Pancreas (tissue), 10 donors: ENCODE results near the gene AUP1. TPM values are rescaled to one million over a fixed set of nuclear protein-coding genes. Genes with fewer than 3 reads are reported as not detected.

ENCODE experiments used
- ATAC-seq, 4 donors: fragments of 200-7000 bp; cut with Tn5 transposase; one replicate each; pipeline versions ENCODE4 v1.8.0 to v1.9.1; 2020; ENCODE audit warnings: mild to moderate bottlenecking in 4 of 4, moderate library complexity in 4 of 4
- DNase-seq, 6 donors: peaks; one replicate each; pipeline ENCODE4 v3.0.0-alpha.2; 2020
- FAIRE-seq: peaks from 2 replicates; lab custom pipeline; 2012; peaks lifted over from hg19 to GRCh38; lab: Jason Lieb, UNC
- H3K27ac ChIP-seq, 4 donors: fragments of 200-600 bp; sonication (generic); 1 replicate in 3 of 4; 2 replicates in 1 of 4; pipeline versions ENCODE4 v1.5.0 to v1.8.0; 2020
- H3K27me3 ChIP-seq, 4 donors: fragments of 200-600 bp; one replicate each; pipeline ENCODE4 v1.8.0; 2021
- H3K36me3 ChIP-seq, 3 donors: fragments of 200-600 bp; sonication (generic) in 1 of 3; one replicate each; pipeline versions ENCODE4 v1.5.0 to v1.8.0; 2020 to 2021
- H3K4me1 ChIP-seq, 3 donors: fragments of 200-600 bp; one replicate each; pipeline ENCODE4 v1.8.0; 2021
- H3K4me3 ChIP-seq, 4 donors: fragments of 200-600 bp; sonication (generic) in 2 of 4; one replicate each; pipeline versions ENCODE4 v1.5.0 to v1.8.0; 2020 to 2021
- H3K9me3 ChIP-seq, 4 donors: fragments of 200-600 bp; one replicate each; pipeline ENCODE4 v1.8.0; 2021
- WGBS, 2 donors: extraction: QIAGEN DNeasy Blood & Tissue Kit; methylation state at CpG; one replicate each; pipeline ENCODE4 v1.1.7; 2013; 5-methylcytosine and 5-hydroxymethylcytosine counted together
- intact Hi-C, 3 donors: fragments of 100-400 bp; cut with DNase I; formaldehyde crosslinking; loops; one replicate each; pipeline versions ENCODE4 v1.11.1 to v1.14.2; 2022
- polyA plus RNA-seq, 2 donors: library from polyadenylated mRNA; stranded (reverse); fragments of 200-250 nt; gene quantifications; one replicate each; pipeline ENCODE4 v1.2.3, GENCODE V29; 2013
- total RNA-seq, 6 donors: library from RNA; stranded (reverse); fragmentation: NEBNext Ultra II Directional in 4 of 6; extraction: Animal tissue kit (Norgen Biotek cat#: 25700) in 4 of 6; gene quantifications; one replicate each; pipeline versions ENCODE4 v1.2.1 to v1.2.4, GENCODE V29; 2021 to 2023
- TF ChIP-seq, protein P1 (sequence below), 4 donors: fragments of 200-600 bp; sonication (generic) in 3 of 4; IDR thresholded peaks; one replicate each; pipeline versions ENCODE4 v1.5.0 to v1.8.0; 2021; ENCODE audit warnings: antibody characterized with exemption in 4 of 4
- donor health status: healthy with polysubstance abuse.
- donor health status: DM: no; HTN: no; CAD: no; lungs with moderate emphysema.
- donor health status: DM: no; HTN: no; CAD: no.
- donor health status: control.
- donor health status: control.
- donor health status: Bipolar disorder and iron deficiency.
- donor health status: DM: yes; HTN: yes; CAD: no.
- donor health status: DM: no; HTN: no; CAD: no.
- donor health status: DM: no; HTN: no; CAD: no.
- donor health status: DM: yes; HTN: yes; CAD: no.

Gene AUP1
- total and polyA plus RNA-seq, 8 donors: 62.1 to 258 (median 71.8) TPM

DNA sequence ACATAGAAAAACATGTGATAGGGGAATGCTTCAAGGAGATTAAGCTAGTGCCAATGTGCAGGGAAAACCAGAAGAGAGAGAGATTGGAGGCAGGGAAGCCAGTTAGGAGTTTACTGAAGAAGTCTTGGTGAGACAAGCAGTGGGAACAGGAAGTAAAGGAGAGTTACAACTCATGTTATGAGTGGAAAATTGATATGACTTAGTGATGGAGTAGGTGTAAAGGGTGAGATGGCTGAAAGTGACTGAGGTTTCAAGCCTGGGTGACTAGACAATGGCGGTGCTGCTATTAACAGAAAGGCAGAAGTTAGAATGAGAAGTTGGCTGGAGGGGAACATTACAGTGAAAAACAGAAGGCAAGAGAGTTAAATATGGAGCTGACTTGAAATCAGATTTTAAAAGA is 41.6 kb upstream of the AUP1 start:
- H3K9me3 ChIP-seq: no peaks in the 10 kb centered on the region
- FAIRE-seq (no peak), DNase-seq (no peak), ATAC-seq (no peak)
- H3K27me3 ChIP-seq: no peaks in the 10 kb centered on the region
- intact Hi-C loops: no loop called here
- H3K4me3 ChIP-seq: no peak overlapping the region
- no peaks in the 10 kb centered on the region for H3K4me1 ChIP-seq
- 81 to 90% methylated on average over 1 of the region's 1 CpG for WGBS, 2 donors
- TF ChIP-seq, protein P1, sequence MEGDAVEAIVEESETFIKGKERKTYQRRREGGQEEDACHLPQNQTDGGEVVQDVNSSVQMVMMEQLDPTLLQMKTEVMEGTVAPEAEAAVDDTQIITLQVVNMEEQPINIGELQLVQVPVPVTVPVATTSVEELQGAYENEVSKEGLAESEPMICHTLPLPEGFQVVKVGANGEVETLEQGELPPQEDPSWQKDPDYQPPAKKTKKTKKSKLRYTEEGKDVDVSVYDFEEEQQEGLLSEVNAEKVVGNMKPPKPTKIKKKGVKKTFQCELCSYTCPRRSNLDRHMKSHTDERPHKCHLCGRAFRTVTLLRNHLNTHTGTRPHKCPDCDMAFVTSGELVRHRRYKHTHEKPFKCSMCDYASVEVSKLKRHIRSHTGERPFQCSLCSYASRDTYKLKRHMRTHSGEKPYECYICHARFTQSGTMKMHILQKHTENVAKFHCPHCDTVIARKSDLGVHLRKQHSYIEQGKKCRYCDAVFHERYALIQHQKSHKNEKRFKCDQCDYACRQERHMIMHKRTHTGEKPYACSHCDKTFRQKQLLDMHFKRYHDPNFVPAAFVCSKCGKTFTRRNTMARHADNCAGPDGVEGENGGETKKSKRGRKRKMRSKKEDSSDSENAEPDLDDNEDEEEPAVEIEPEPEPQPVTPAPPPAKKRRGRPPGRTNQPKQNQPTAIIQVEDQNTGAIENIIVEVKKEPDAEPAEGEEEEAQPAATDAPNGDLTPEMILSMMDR (IDR thresholded peaks at IDR 0.05): no peak
- no peak overlapping the region for H3K27ac ChIP-seq
- no peaks in the 10 kb centered on the region for H3K36me3 ChIP-seq

DNA sequence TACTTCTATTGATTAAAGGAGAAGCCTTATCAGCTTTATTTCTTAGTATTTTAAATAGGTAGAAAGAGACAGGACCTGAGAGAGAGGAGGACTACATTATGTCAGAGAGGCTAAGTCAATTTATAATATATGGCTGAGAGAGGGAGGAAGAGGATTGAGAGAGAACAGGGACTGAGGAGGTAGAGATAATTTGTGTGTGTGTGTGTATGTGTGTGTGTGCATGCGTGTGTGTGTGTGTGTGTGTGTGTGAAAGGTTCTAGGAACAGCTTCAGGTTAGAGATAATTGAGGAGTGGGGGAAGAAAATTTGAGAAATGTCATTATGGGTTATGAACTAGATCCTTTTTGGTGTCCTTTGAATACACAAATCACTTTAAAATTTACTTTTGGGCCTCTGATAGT is 40.2 kb upstream of the AUP1 start:
- Histone ChIP-seq H3K27ac (no peak overlapping the region), H3K9me3 (no peaks in the 10 kb centered on the region), H3K4me3 (no peak overlapping the region), H3K36me3 (no peaks in the 10 kb centered on the region), H3K27me3 (no peaks in the 10 kb centered on the region), H3K4me1 (no peaks in the 10 kb centered on the region)
- intact Hi-C loops: no loop called here
- TF ChIP-seq, protein P1 (IDR thresholded peaks at IDR 0.05): no peak
- whole genome bisulfite sequencing, 2 donors: 70 to 80% methylated on average over 1 of the region's 1 CpG
- no peak for FAIRE-seq
- no peak for DNase-seq
- no peak for ATAC-seq

DNA sequence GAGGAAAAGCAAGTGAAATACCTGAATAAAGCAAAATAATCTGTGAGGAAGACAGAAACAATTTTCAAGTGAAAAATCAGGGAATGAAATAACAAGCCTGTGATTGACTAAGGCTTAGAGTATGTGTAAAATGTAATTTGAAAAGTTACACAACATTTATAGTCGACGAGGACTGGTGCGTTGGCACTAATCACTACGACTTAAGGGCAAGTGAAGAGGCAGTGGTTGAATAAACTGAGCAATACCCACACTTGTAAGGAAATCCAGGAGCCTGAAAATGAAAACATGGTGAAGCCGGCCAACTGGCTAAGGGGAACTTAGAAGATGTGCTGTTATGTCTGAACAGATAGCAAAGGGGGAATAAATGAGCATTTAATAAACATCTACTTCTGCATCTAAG is 38.4 kb upstream of the AUP1 start:
- ATAC-seq: peak in 1 of 4 donors; percentile 46
- intact Hi-C loops: no loop called here
- WGBS, 2 donors: 73 to 75% methylated on average over 5 of the region's 5 CpGs

DNA sequence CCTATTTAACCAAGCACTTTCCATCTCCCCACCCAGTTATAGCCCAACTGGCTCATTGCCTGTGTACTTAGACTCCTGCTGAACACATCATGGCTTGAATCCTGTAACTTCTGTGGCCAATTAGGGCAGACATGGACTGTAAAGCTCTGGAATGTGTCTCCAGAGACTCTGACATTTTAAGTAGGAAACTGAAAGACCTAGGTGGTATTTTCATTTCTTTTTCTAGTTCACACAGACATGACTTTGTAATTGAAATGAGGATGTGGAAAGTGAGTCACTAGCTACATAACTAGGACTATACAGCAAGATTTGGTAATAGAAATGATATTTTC is 37.2 kb upstream of the AUP1 start:
- no peak for FAIRE-seq
- Histone ChIP-seq H3K27ac (no peak overlapping the region), H3K36me3 (no peaks in the 10 kb centered on the region), H3K4me1 (no peaks in the 10 kb centered on the region), H3K4me3 (no peak overlapping the region), H3K9me3 (no peaks in the 10 kb centered on the region), H3K27me3 (no peaks in the 10 kb centered on the region)
- DNase-seq: no peak
- peak in 2 of 4 donors; percentile 26 to 40 for ATAC-seq
- TF ChIP-seq, protein P1 (IDR thresholded peaks at IDR 0.05): no peak
- intact Hi-C loops: no loop called here

More for the DNA sequence above, 38.4 kb upstream of the AUP1 start:
- FAIRE-seq (no peak), DNase-seq (no peak)
- Histone ChIP-seq H3K4me3 (no peak overlapping the region), H3K9me3 (no peaks in the 10 kb centered on the region), H3K4me1 (no peaks in the 10 kb centered on the region), H3K36me3 (no peaks in the 10 kb centered on the region), H3K27me3 (no peaks in the 10 kb centered on the region), H3K27ac (no peak overlapping the region)
- TF ChIP-seq, protein P1 (IDR thresholded peaks at IDR 0.05): no peak

DNA sequence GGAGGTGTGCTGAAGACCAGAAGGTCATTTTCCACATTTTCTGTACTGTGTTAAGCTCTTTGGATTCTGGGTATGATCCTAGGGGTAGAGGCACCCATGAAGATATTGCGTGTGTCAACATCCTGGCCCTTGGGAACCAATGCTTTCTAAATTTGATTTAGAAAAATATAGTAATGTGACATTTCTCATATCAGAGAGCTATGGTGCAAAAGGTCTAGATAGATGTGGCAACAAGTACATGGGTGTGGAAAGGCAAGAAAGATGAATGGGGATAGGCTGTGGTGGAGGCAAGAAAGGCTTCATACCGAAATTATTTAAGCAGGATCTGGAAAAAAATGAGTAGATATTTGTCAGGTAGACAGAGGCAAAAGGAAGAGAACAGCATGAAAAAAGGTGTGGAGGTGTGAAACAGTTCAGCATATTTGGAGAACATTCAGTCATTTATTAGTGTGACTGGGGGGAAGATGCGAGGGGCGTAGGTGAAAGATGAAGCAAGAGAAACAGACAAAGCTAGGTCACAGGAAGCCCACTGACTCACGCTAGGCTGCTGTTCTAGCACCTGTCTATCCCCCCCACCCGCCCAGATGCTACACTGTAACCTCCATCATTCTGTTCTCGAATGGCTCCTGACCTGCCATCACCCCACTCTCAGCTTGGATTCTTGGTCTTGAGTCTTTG is 36.7 kb upstream of the AUP1 start:
- 61 to 78% methylated on average over 7 of the region's 7 CpGs for WGBS, 2 donors
- FAIRE-seq (no peak), ATAC-seq (no peak), DNase-seq (no peak)
- intact Hi-C loops: no loop called here
- Histone ChIP-seq H3K4me3 (no peak overlapping the region), H3K27ac (no peak overlapping the region), H3K4me1 (no peaks in the 10 kb centered on the region), H3K9me3 (no peaks in the 10 kb centered on the region), H3K27me3 (no peaks in the 10 kb centered on the region), H3K36me3 (no peaks in the 10 kb centered on the region)
- TF ChIP-seq, protein P1 (IDR thresholded peaks at IDR 0.05): no peak
